Stomach smooth muscle (tissue), 2 donors: Measurements from ENCODE around the gene PGRMC1.

Source experiments
- H3K27ac ChIP-seq: one replicate; pipeline ENCODE4 v1.7.0; 2013; ENCODE audit warnings: mild to moderate bottlenecking, low read length, inconsistent platforms
- H3K27me3 ChIP-seq, 2 donors: one replicate each; pipeline ENCODE4 v1.7.0; 2013; ENCODE audit warnings: low read length in 2 of 2; ENCODE audit not compliant: insufficient read depth in 2 of 2, control insufficient read depth in 1 of 2
- H3K36me3 ChIP-seq, 2 donors: one replicate each; pipeline ENCODE4 v1.7.0; 2013; ENCODE audit warnings: low read length in 2 of 2; ENCODE audit not compliant: control insufficient read depth in 2 of 2, insufficient read depth in 2 of 2
- H3K4me1 ChIP-seq: one replicate; pipeline ENCODE4 v1.7.0; 2013; ENCODE audit warnings: low read length; ENCODE audit not compliant: control insufficient read depth, insufficient read depth
- H3K4me3 ChIP-seq, 2 donors: one replicate each; pipeline ENCODE4 v1.7.0; 2013; ENCODE audit warnings: low read length in 2 of 2
- H3K9ac ChIP-seq, 2 donors: one replicate each; pipeline ENCODE4 v1.7.0; 2013; ENCODE audit warnings: low read length in 2 of 2, mild to moderate bottlenecking in 1 of 2
- H3K9me3 ChIP-seq, 2 donors: one replicate each; pipeline ENCODE4 v1.7.0; 2013; ENCODE audit warnings: low read length in 2 of 2; ENCODE audit not compliant: control insufficient read depth in 2 of 2
- donor health status: healthy.
- donor health status: Pancreatic carcinoma.

PGRMC1 gene

GRCh38 chrX:119231936-119232445 is 4.1 kb upstream of the PGRMC1 start:
- Histone ChIP-seq H3K4me3 (no peak overlapping the region), H3K27me3 (no peaks in the 10 kb centered on the region), H3K36me3 (no peaks in the 10 kb centered on the region), H3K9me3 (no peaks in the 10 kb centered on the region), H3K9ac (no peak overlapping the region), H3K27ac (no peak overlapping the region), H3K4me1 (no peaks in the 10 kb centered on the region)

- H3K4me3 ChIP-seq, result no peak overlapping the region
- peak overlapping the region; percentile 64 for H3K27ac ChIP-seq
- H3K27me3 ChIP-seq, result no peaks in the 10 kb centered on the region
These were observed 1.0 kb upstream of the PGRMC1 start for GRCh38 chrX:119235051-119235511.

GRCh38 chrX:119236623-119237561 is 807 bp downstream of the PGRMC1 start:
- Histone ChIP-seq H3K27ac (peak overlapping the region; percentile 74), H3K4me3 (peak overlapping the region; percentile 76 to 77), H3K9ac (peak overlapping the region; percentile 64 to 71), H3K36me3 (no peaks in the 10 kb centered on the region), H3K4me1 (no peaks in the 10 kb centered on the region), H3K27me3 (no peaks in the 10 kb centered on the region), H3K9me3 (no peaks in the 10 kb centered on the region)

More at GRCh38 chrX:119235051-119235511, 1.0 kb upstream of the PGRMC1 start:
- Histone ChIP-seq H3K9me3 (no peaks in the 10 kb centered on the region), H3K36me3 (no peaks in the 10 kb centered on the region), H3K9ac (peak overlapping the region in 1 of 2 donors; percentile 45), H3K4me1 (no peaks in the 10 kb centered on the region)

- Histone ChIP-seq H3K9me3 (no peaks in the 10 kb centered on the region), H3K27me3 (no peaks in the 10 kb centered on the region), H3K9ac (peak overlapping the region in 1 of 2 donors; percentile 64), H3K4me1 (no peaks in the 10 kb centered on the region), H3K4me3 (peak overlapping the region; percentile 76 to 77), H3K27ac (no peak overlapping the region), H3K36me3 (no peaks in the 10 kb centered on the region)
These were observed 1.5 kb downstream of the PGRMC1 start for GRCh38 chrX:119237562-119237942.

- no peak overlapping the region for H3K27ac ChIP-seq
- no peak overlapping the region for H3K9ac ChIP-seq
- H3K4me1 ChIP-seq, result no peaks in the 10 kb centered on the region
- no peaks in the 10 kb centered on the region for H3K36me3 ChIP-seq
- H3K27me3 ChIP-seq, result peaks cover 0 to under 1% of the 10 kb centered on the region in 2 donors
- no peaks in the 10 kb centered on the region for H3K9me3 ChIP-seq
- H3K4me3 ChIP-seq, result peak overlapping the region; percentile 36 to 40
These were observed 2.5 kb downstream of the PGRMC1 start for GRCh38 chrX:119238557-119238956.

- peaks cover 0 to 2% of the 10 kb centered on the region in 2 donors for H3K27me3 ChIP-seq
These were observed 4.3 kb downstream of the PGRMC1 start for GRCh38 chrX:119240356-119240755.

GRCh38 chrX:119247702-119248101 is 11.6 kb downstream of the PGRMC1 start:
- Histone ChIP-seq H3K27ac (no peak overlapping the region), H3K9ac (no peak overlapping the region), H3K27me3 (peaks cover 0 to 2% of the 10 kb centered on the region in 2 donors), H3K9me3 (no peaks in the 10 kb centered on the region), H3K4me3 (no peak overlapping the region), H3K4me1 (no peaks in the 10 kb centered on the region), H3K36me3 (no peaks in the 10 kb centered on the region)

More at GRCh38 chrX:119240356-119240755, 4.3 kb downstream of the PGRMC1 start:
- Histone ChIP-seq H3K9ac (no peak overlapping the region), H3K4me1 (no peaks in the 10 kb centered on the region), H3K27ac (no peak overlapping the region), H3K36me3 (no peaks in the 10 kb centered on the region), H3K4me3 (no peak overlapping the region), H3K9me3 (no peaks in the 10 kb centered on the region)

- Histone ChIP-seq H3K4me1 (no peaks in the 10 kb centered on the region), H3K27me3 (no peaks in the 10 kb centered on the region), H3K36me3 (no peaks in the 10 kb centered on the region), H3K9ac (no peak overlapping the region), H3K4me3 (no peak overlapping the region), H3K9me3 (no peaks in the 10 kb centered on the region), H3K27ac (no peak overlapping the region)
These were observed 13.8 kb downstream of the PGRMC1 start for GRCh38 chrX:119249891-119250290.

GRCh38 chrX:119251386-119251785 is 15.3 kb downstream of the PGRMC1 start:
- H3K27me3 ChIP-seq, result no peaks in the 10 kb centered on the region
- H3K4me1 ChIP-seq, result no peaks in the 10 kb centered on the region
- no peaks in the 10 kb centered on the region for H3K36me3 ChIP-seq
- no peak overlapping the region for H3K27ac ChIP-seq
- no peak overlapping the region for H3K9ac ChIP-seq
- no peaks in the 10 kb centered on the region for H3K9me3 ChIP-seq
- no peak overlapping the region for H3K4me3 ChIP-seq

- Histone ChIP-seq H3K4me1 (no peaks in the 10 kb centered on the region), H3K27ac (no peak overlapping the region), H3K9me3 (no peaks in the 10 kb centered on the region), H3K36me3 (no peaks in the 10 kb centered on the region), H3K27me3 (peaks cover 0 to 5% of the 10 kb centered on the region in 2 donors), H3K9ac (no peak overlapping the region), H3K4me3 (no peak overlapping the region)
These were observed 16.6 kb downstream of the PGRMC1 start for GRCh38 chrX:119252716-119253115.
